Keratinocyte (primary cell): ENCODE measurements around the gene TTC9B. TPM values are rescaled to one million over a fixed set of nuclear protein-coding genes. Genes with fewer than 3 reads are reported as not detected.

Source experiments
- DNase-seq: peaks from one replicate; pipeline ENCODE4 v3.0.0-alpha.2; 2011; ENCODE audit warnings: low read depth, missing footprints, low spot score
- FAIRE-seq: peaks from 2 replicates; lab custom pipeline; 2011; peaks lifted over from hg19 to GRCh38; lab: Jason Lieb, UNC
- H2AFZ ChIP-seq: 2 replicates; pipeline ENCODE4 v1.6.0; 2012; ENCODE audit warnings: low read length, control low read depth, inconsistent platforms; ENCODE audit not compliant: control insufficient read depth
- H3K27ac ChIP-seq: 2 replicates; pipeline ENCODE4 v1.5.1; 2011; ENCODE audit warnings: low read length; ENCODE audit not compliant: control insufficient read depth, insufficient read depth
- H3K27me3 ChIP-seq: 3 replicates; pipeline ENCODE4 v1.6.0; 2011; ENCODE audit warnings: low read length; ENCODE audit not compliant: control insufficient read depth, insufficient read depth; ENCODE audit errors: extremely low read depth
- H3K36me3 ChIP-seq, 2 experiments: 2 replicates in 1 of 2; 3 replicates in 1 of 2; pipeline ENCODE4 v1.5.1; 2011; ENCODE audit warnings: low read length in 2 of 2, mild to moderate bottlenecking in 1 of 2; ENCODE audit not compliant: control insufficient read depth in 2 of 2, insufficient read depth in 2 of 2; ENCODE audit errors: extremely low read depth in 1 of 2
- H3K4me1 ChIP-seq: 3 replicates; pipeline ENCODE4 v1.5.1; 2011; ENCODE audit warnings: low read length; ENCODE audit not compliant: control insufficient read depth, insufficient read depth; ENCODE audit errors: extremely low read depth
- H3K4me2 ChIP-seq: 3 replicates; pipeline ENCODE4 v1.6.0; 2011; ENCODE audit warnings: low read depth, low read length; ENCODE audit not compliant: control insufficient read depth, insufficient read depth; ENCODE audit errors: extremely low read depth
- H3K4me3 ChIP-seq, 3 experiments: fragments of 200-600 bp in 1 of 3; sonication (generic) in 1 of 3; 2 replicates in 2 of 3; 3 replicates in 1 of 3; pipeline ENCODE4 v1.5.1; 2011 to 2016; ENCODE audit warnings: low read length in 3 of 3, mild to moderate bottlenecking in 3 of 3, control low read depth in 2 of 3, inconsistent platforms in 1 of 3, low read depth in 1 of 3, mixed read lengths in 1 of 3, mixed run types in 1 of 3, moderate library complexity in 1 of 3; ENCODE audit not compliant: control insufficient read depth in 2 of 3, insufficient read depth in 2 of 3; ENCODE audit errors: extremely low read depth in 1 of 3
- H3K79me2 ChIP-seq: 2 replicates; pipeline ENCODE4 v1.6.0; 2012; ENCODE audit warnings: low read length; ENCODE audit not compliant: control insufficient read depth, insufficient read depth
- H3K9ac ChIP-seq: 3 replicates; pipeline ENCODE4 v1.6.0; 2011; ENCODE audit warnings: low read length; ENCODE audit not compliant: control insufficient read depth, insufficient read depth; ENCODE audit errors: extremely low read depth
- H3K9me1 ChIP-seq: 3 replicates; pipeline ENCODE4 v1.6.0; 2011; ENCODE audit warnings: low read length; ENCODE audit not compliant: control insufficient read depth, insufficient read depth; ENCODE audit errors: extremely low read depth
- H3K9me3 ChIP-seq: 2 replicates; pipeline ENCODE4 v1.5.1; 2012; ENCODE audit warnings: low read depth, low read length; ENCODE audit not compliant: control insufficient read depth
- H4K20me1 ChIP-seq: 3 replicates; pipeline ENCODE4 v1.6.0; 2011; ENCODE audit warnings: low read length; ENCODE audit not compliant: control insufficient read depth, insufficient read depth; ENCODE audit errors: extremely low read depth
- EZH2 ChIP-seq: IDR thresholded peaks from one replicate; pipeline ENCODE4 v1.6.1; 2012; ENCODE audit warnings: inconsistent platforms, mild to moderate bottlenecking, low read length, moderate library complexity
- dilution Hi-C: fragments of 300-500 bp; cut with MboI; formaldehyde crosslinking; loops from one replicate; pipeline ENCODE4 v1.7.0; 2020; ENCODE audit warnings: low sequenced_read_pairs; ENCODE audit not compliant: extremely low pct_ligation_motif_present
- polyA plus RNA-seq, 5 experiments: library from polyadenylated mRNA; depleted of rRNA in 3 of 5; stranded (reverse) in 3 of 5; stranded (forward) in 1 of 5; unstranded in 1 of 5; fragments of >200 nt; gene quantifications; 1 replicate in 1 of 5; 2 replicates in 3 of 5; 3 replicates in 1 of 5; pipeline versions ENCODE4 v1.2.1 to v1.2.3, GENCODE V29; 2011 to 2012; ENCODE audit warnings: missing spikeins in 2 of 5, low read depth in 1 of 5, low replicate concordance in 1 of 5
- TF ChIP-seq, protein P1 (sequence below), 3 experiments: IDR thresholded peaks in 1 of 3; conservative IDR thresholded peaks in 1 of 3; optimal IDR thresholded peaks in 1 of 3; 2 replicates in 2 of 3; 3 replicates in 1 of 3; pipeline versions ENCODE3 to v1.5.1; 2011; ENCODE audit warnings: low read length in 3 of 3, mild to moderate bottlenecking in 3 of 3, moderate library complexity in 2 of 3, control low read depth in 1 of 3, inconsistent platforms in 1 of 3; ENCODE audit not compliant: insufficient read depth in 2 of 3; ENCODE audit errors: extremely low read depth in 1 of 3

The TTC9B gene
- polyA plus RNA-seq, 1 donor (not counting 4 experiments of a cell fraction or from before 2014, with no cell fraction given), result not detected

DNA sequence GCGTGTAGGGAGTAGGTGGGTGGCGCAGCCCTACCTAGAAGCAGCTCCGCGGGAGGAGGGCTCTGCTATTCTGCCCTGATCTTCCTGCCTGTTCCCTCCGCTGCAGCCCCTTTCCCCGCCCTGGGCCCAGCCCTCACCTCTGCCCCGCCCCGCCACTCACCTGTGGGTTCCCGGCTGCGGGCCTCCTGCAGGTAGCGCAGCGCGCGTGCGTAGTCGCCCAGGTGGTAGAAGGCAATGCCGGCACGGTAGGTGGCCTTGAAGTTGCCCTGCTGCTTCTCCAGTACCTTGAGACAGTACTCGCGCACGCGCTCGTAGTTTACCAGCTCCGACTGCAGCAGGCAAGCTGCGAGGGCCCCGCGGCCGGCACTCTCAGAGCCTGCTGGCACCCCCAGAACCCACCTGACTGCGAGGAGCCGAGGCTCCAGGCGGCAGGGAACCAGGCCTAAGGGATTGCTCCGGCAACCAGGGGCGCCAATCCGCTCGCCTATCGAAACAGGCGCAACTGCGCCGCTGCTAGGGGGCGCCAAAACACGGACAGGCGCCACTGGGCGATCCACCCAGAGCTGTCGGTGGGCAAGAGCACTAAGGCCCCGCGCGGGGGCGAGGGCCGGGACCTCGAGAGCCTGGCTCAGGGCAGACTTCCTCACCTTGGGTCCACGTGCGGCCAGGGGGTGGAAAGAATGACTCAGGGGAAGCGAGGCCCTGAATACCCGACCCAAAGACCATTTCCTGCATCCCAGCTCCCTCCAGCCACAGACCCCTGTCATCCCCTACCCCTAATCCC, 965 bp downstream of the TTC9B start:
- no peak for DNase-seq
- Histone ChIP-seq H3K9ac (no peak overlapping the region), H3K4me2 (peak overlapping the region; percentile 76), H2AFZ (peak overlapping the region; percentile 62), H3K9me3 (no peaks in the 10 kb centered on the region), H3K27me3 (peaks cover 29% of the 10 kb centered on the region), H3K4me1 (peaks cover 15% of the 10 kb centered on the region), H3K9me1 (no peaks in the 10 kb centered on the region), H3K79me2 (no peaks in the 10 kb centered on the region), H3K27ac (no peak overlapping the region), H4K20me1 (no peaks in the 10 kb centered on the region), H3K36me3 (peaks cover 0 to 1% of the 10 kb centered on the region in 2 experiments), H3K4me3 (peak overlapping the region; percentile 21 to 40 (median 34))
- FAIRE-seq, result no peak
- dilution Hi-C loops, result no loop called here
- TF ChIP-seq, protein P1, sequence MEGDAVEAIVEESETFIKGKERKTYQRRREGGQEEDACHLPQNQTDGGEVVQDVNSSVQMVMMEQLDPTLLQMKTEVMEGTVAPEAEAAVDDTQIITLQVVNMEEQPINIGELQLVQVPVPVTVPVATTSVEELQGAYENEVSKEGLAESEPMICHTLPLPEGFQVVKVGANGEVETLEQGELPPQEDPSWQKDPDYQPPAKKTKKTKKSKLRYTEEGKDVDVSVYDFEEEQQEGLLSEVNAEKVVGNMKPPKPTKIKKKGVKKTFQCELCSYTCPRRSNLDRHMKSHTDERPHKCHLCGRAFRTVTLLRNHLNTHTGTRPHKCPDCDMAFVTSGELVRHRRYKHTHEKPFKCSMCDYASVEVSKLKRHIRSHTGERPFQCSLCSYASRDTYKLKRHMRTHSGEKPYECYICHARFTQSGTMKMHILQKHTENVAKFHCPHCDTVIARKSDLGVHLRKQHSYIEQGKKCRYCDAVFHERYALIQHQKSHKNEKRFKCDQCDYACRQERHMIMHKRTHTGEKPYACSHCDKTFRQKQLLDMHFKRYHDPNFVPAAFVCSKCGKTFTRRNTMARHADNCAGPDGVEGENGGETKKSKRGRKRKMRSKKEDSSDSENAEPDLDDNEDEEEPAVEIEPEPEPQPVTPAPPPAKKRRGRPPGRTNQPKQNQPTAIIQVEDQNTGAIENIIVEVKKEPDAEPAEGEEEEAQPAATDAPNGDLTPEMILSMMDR (optimal IDR thresholded peaks at IDR 0.05 in 1 of 3, IDR thresholded peaks at IDR 0.05 in 1 of 3, conservative IDR thresholded peaks at IDR 0.05 in 1 of 3; ENCODE audit: extremely low read depth in 1 of 3, insufficient read depth in 2 of 3, low read length in 3 of 3), result peak; percentile 34 to 77 (median 75)
- no peak for TF ChIP-seq EZH2

DNA sequence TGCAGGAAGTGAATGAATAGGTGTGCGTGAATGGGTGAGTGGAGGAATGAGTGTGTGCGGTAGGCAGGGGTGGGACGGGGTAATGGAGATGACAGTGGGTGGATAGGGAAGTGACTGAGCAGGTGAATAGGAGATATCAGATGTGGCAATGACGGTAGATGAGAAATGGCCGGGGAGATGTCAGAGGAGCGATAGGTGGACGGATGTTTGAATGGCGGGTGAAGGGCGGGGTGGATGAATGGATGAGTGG, 1.5 kb downstream of the TTC9B start:
- Histone ChIP-seq H4K20me1 (no peaks in the 10 kb centered on the region), H3K79me2 (no peaks in the 10 kb centered on the region), H3K27ac (no peak overlapping the region), H3K4me3 (peak overlapping the region in 2 of 3 experiments; percentile 21 to 34), H3K36me3 (peaks cover 0 to 1% of the 10 kb centered on the region in 2 experiments), H3K9me3 (no peaks in the 10 kb centered on the region), H3K27me3 (peaks cover 29% of the 10 kb centered on the region), H2AFZ (no peak overlapping the region), H3K9ac (no peak overlapping the region), H3K4me1 (peaks cover 15% of the 10 kb centered on the region), H3K9me1 (no peaks in the 10 kb centered on the region), H3K4me2 (peak overlapping the region; percentile 76)
- TF ChIP-seq EZH2, result no peak
- TF ChIP-seq, protein P1 (optimal IDR thresholded peaks at IDR 0.05 in 1 of 3, IDR thresholded peaks at IDR 0.05 in 1 of 3, conservative IDR thresholded peaks at IDR 0.05 in 1 of 3; ENCODE audit: extremely low read depth in 1 of 3, insufficient read depth in 2 of 3, low read length in 3 of 3), result no peak
- FAIRE-seq (no peak), DNase-seq (no peak)
- dilution Hi-C loops, result no loop called here
